KMS-11 (cell line): Measurements from ENCODE around the gene PHLDB3.

ENCODE experiments used
- H2AFZ ChIP-seq: fragments of 200-600 bp; sonication (generic); 2 replicates; pipeline ENCODE4 v1.6.1; 2016; ENCODE audit warnings: antibody characterized with exemption, mixed run types, low read depth
- H3K27ac ChIP-seq: fragments of 200-600 bp; sonication (generic); 2 replicates; pipeline ENCODE4 v1.6.1; 2016; ENCODE audit warnings: mild to moderate bottlenecking, mixed run types
- H3K27me3 ChIP-seq: fragments of 200-600 bp; sonication (generic); 2 replicates; pipeline ENCODE4 v1.6.1; 2017; ENCODE audit warnings: mild to moderate bottlenecking, low read depth, mixed run types, moderate library complexity; ENCODE audit not compliant: insufficient read depth
- H3K36me3 ChIP-seq: fragments of 200-600 bp; sonication (generic); 2 replicates; pipeline ENCODE4 v1.6.1; 2017; ENCODE audit warnings: mild to moderate bottlenecking, mixed run types; ENCODE audit not compliant: insufficient read depth
- H3K4me1 ChIP-seq: fragments of 200-600 bp; sonication (generic); 2 replicates; pipeline ENCODE4 v1.6.1; 2016; ENCODE audit warnings: mild to moderate bottlenecking, low read depth, mixed run types; ENCODE audit not compliant: poor library complexity, severe bottlenecking
- H3K4me2 ChIP-seq: fragments of 200-600 bp; sonication (generic); 2 replicates; pipeline ENCODE4 v1.7.0; 2016; ENCODE audit warnings: mild to moderate bottlenecking, mixed run types
- H3K4me3 ChIP-seq: fragments of 200-600 bp; sonication (generic); IDR thresholded peaks from 2 replicates; pipeline ENCODE4 v1.6.1; 2017; ENCODE audit warnings: low read depth, low read length, mixed read lengths; ENCODE audit not compliant: insufficient read depth
- H3K79me2 ChIP-seq: fragments of 200-600 bp; sonication (generic); 2 replicates; pipeline ENCODE4 v1.6.1; 2016; ENCODE audit warnings: low read depth, mixed run types; ENCODE audit not compliant: insufficient read depth
- H3K9ac ChIP-seq: fragments of 200-600 bp; sonication (generic); 2 replicates; pipeline ENCODE4 v1.6.1; 2016; ENCODE audit warnings: mild to moderate bottlenecking, mixed run types
- H4K20me1 ChIP-seq: fragments of 200-600 bp; sonication (generic); 2 replicates; pipeline ENCODE4 v1.6.1; 2016; ENCODE audit warnings: mild to moderate bottlenecking, mixed run types; ENCODE audit not compliant: insufficient read depth
- TF ChIP-seq, protein P1 (sequence below): fragments of 200-600 bp; sonication (generic); conservative IDR thresholded peaks from 2 replicates; pipeline ENCODE4 v1.6.1; 2017; ENCODE audit warnings: low read depth, mild to moderate bottlenecking, antibody characterized with exemption, low read length, moderate library complexity, mixed read lengths

PHLDB3 gene

DNA sequence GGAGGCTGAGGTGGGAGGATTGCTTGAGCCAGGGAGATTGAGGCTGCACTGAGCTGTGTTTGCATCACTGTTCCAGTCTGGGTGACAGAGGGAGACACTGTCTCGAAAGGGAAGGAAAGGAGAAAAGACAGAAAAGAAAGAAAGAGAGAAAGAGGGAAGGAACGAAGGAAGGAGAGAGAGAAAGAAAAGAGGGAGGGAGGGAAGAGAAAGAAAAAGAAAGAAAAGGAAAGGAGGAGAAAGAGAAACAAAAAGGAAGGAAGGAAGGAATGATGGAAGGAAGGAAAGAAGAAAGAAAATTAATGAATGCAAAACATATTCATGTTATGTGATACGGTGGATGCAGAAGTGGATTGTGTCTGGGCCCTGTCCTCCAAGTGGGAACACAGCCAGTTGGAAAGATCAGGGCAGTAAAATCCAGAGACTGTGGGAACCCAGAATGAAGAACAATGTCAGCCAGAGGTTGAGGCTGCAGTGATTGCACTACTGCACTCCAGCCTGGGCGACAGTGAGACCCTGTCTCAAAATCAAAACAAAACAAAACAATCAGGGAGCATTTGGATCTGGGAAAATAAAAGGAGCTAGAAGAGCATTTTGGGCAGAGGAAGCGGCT, 6.2 kb downstream of the PHLDB3 start:
- H2AFZ ChIP-seq: no peak overlapping the region
- no peak overlapping the region for H3K4me2 ChIP-seq
- no peak overlapping the region for H3K27ac ChIP-seq
- no peak overlapping the region for H3K4me3 ChIP-seq
- H3K4me1 ChIP-seq: peaks cover 5% of the 10 kb centered on the region
- no peaks in the 10 kb centered on the region for H3K36me3 ChIP-seq
- H3K27me3 ChIP-seq: no peaks in the 10 kb centered on the region
- no peaks in the 10 kb centered on the region for H4K20me1 ChIP-seq
- H3K9ac ChIP-seq: no peak overlapping the region
- TF ChIP-seq, protein P1, sequence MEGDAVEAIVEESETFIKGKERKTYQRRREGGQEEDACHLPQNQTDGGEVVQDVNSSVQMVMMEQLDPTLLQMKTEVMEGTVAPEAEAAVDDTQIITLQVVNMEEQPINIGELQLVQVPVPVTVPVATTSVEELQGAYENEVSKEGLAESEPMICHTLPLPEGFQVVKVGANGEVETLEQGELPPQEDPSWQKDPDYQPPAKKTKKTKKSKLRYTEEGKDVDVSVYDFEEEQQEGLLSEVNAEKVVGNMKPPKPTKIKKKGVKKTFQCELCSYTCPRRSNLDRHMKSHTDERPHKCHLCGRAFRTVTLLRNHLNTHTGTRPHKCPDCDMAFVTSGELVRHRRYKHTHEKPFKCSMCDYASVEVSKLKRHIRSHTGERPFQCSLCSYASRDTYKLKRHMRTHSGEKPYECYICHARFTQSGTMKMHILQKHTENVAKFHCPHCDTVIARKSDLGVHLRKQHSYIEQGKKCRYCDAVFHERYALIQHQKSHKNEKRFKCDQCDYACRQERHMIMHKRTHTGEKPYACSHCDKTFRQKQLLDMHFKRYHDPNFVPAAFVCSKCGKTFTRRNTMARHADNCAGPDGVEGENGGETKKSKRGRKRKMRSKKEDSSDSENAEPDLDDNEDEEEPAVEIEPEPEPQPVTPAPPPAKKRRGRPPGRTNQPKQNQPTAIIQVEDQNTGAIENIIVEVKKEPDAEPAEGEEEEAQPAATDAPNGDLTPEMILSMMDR: no peak
- no peaks in the 10 kb centered on the region for H3K79me2 ChIP-seq

DNA sequence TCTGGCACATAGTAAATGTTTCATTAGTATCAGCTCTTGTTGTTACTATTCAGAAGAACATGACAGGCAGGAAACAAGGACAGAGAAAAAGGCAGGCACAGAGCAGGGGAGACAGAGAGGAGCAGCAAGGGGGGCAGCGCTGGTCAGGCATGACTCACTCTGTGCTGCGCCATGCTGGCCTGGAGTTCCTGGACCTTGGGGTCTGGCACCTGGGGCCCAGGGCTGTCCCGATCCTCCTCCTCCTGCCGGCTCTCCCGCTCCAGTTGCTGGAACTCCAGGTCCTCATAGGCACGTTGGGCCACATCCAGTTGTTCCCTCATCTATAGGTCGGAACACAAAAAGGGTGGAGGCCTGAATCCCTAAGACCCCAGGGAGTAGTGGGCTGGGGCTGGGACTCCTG, 7.6 kb downstream of the PHLDB3 start:
- TF ChIP-seq, protein P1: no peak
- Histone ChIP-seq H3K36me3 (no peaks in the 10 kb centered on the region), H3K9ac (no peak overlapping the region), H3K4me3 (no peak overlapping the region), H2AFZ (no peak overlapping the region), H3K4me2 (no peak overlapping the region), H3K4me1 (no peaks in the 10 kb centered on the region), H3K79me2 (no peaks in the 10 kb centered on the region), H3K27me3 (no peaks in the 10 kb centered on the region), H3K27ac (no peak overlapping the region), H4K20me1 (no peaks in the 10 kb centered on the region)

DNA sequence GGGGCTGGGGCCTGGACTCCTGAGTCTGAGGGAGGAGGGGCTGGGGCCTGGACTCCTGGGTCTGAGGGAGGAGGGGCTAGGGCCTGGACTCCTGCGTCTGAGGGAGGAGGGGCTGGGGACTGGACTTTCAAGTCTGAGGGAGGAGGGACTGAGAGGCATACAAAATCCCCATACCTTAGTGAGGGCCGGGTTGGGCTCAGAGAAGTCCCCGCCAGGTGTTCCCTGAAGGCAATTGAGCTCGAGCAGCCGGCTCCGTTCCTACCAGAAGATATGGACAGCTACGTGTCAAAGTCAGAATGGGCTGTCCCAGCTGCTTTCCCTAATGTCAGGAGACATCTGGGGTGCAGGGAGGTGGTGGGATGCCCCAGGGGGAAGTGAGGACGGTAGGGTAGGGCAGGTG, 9.5 kb downstream of the PHLDB3 start:
- no peak overlapping the region for H3K9ac ChIP-seq
- TF ChIP-seq, protein P1: no peak
- H3K4me2 ChIP-seq: no peak overlapping the region
- no peaks in the 10 kb centered on the region for H4K20me1 ChIP-seq
- no peaks in the 10 kb centered on the region for H3K4me1 ChIP-seq
- H3K27me3 ChIP-seq: no peaks in the 10 kb centered on the region
- H3K27ac ChIP-seq: no peak overlapping the region
- H3K36me3 ChIP-seq: no peaks in the 10 kb centered on the region
- H3K4me3 ChIP-seq: no peak overlapping the region
- H2AFZ ChIP-seq: no peak overlapping the region
- H3K79me2 ChIP-seq: no peaks in the 10 kb centered on the region

DNA sequence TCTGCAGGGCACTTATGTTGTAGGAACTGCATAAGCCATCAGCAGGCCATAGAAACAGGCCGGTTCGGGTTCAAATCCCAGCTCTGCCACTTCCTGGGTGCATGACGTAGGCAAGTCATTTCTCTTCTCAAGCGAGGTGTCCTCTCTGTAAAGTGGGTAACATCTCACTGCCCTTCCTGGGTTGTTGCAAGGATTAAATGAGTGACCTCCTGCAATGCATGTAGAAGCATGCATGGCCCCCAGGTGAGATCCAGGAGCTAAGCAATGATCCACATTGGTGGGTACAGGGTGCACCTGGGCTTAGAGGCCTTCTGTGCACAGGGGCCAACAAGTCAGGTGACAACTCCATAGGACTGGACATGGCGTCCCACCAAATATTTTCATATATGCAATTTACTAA, 13.8 kb downstream of the PHLDB3 start:
- Histone ChIP-seq H3K36me3 (no peaks in the 10 kb centered on the region), H2AFZ (no peak overlapping the region), H3K27ac (no peak overlapping the region), H3K9ac (no peak overlapping the region), H3K79me2 (no peaks in the 10 kb centered on the region), H3K27me3 (no peaks in the 10 kb centered on the region), H3K4me3 (no peak overlapping the region), H3K4me2 (no peak overlapping the region), H3K4me1 (no peaks in the 10 kb centered on the region), H4K20me1 (no peaks in the 10 kb centered on the region)
- TF ChIP-seq, protein P1: no peak
